Stimulated activated CD8-positive, alpha-beta memory T cell treated with anti-CD3 and anti-CD28 coated beads, Interleukin-7, amount 100 ng/mL, for 48 hours (primary cell): Measurements from ENCODE around the gene BTBD9.
"Not testable (repeated sequence)": the region's sequence is repeated elsewhere in the genome, so short reads cannot be mapped to it uniquely, and the experiment has no call there.

Experiments used
- DNase-seq, 2 donors: peaks; one replicate each; pipeline ENCODE4 v3.0.0-alpha.2; 2020; ENCODE audit warnings: low read depth in 1 of 2; ENCODE audit errors: extremely low read depth in 1 of 2

The BTBD9 gene

DNA sequence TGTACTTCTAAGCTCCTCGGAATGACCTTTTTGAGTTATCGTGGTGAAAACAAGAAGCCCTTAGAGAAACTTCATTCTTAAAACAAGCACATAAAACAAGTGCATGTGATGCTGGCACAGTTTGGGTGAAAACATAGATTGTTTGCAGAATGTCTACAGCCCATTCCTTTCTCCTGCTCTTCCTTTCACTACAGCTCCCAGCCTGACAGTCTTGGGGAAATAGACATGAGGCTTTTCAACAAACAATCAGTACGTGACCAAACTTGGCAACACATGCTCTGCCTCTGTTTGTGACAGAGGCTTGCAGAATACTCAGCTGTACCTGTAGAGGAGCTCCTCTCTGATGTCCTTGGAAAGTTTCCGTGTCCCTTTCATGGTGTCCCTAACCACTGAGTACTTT is 498.6 kb downstream of the BTBD9 start:
- DNase-seq, result no peak

GRCh38 chr6:38138374-38138773 is 501.4 kb downstream of the BTBD9 start:
- no peak for DNase-seq

GRCh38 chr6:38137608-38138265 is 502.0 kb downstream of the BTBD9 start:
- no peak for DNase-seq

DNA sequence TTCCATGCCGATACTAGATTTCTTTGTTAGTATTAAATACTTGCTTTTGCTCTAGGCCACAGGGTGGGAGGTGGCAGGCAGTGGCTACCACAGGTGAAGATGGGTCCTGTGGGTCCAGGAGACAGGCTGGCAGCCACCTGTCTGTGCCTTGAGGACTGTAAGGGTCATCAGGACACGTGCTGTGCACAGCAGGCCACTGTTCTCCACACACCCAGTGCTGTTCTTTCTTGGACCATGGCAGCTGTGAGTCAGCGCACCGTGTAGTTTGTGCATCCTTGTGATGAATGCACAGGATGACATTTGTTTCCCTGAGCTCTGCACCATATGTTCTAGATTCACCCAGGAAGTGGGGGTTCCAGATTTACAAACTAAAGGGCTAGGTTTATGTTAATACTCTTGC is 503.2 kb downstream of the BTBD9 start:
- DNase-seq, result no peak

DNA sequence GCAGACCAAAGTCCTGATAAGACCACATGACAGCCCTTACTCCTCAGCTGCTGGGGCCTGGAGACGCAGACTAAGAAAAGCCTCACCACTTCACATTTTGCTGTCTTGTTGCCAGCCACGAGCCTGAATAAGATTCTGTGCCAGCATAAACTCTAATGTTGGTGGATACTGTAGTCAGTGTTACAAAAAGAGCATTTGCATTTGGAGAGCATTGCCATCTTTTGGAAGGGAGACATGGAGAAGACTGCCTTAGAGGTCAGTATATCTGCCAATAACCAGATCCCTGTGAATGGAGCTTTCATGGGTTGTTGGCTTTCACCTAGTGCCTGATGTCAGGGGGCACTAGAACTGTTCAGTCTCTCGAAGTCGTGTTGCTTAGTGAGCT is 505.0 kb downstream of the BTBD9 start:
- no peak for DNase-seq

GRCh38 chr6:38133932-38134703 is 505.6 kb downstream of the BTBD9 start:
- DNase-seq, result no peak

- DNase-seq, result peak in 1 of 2 donors; percentile 15
Observed at GRCh38 chr6:38131527-38131965, 508.2 kb downstream of the BTBD9 start.

GRCh38 chr6:38127284-38127683 is 512.4 kb downstream of the BTBD9 start:
- DNase-seq, result no peak

- DNase-seq, result not testable (repeated sequence)
Observed at GRCh38 chr6:38124224-38124926, 515.4 kb downstream of the BTBD9 start.

GRCh38 chr6:38119516-38119915 is 520.2 kb downstream of the BTBD9 start:
- no peak for DNase-seq

GRCh38 chr6:38118791-38119365 is 520.9 kb downstream of the BTBD9 start:
- DNase-seq, result no peak
